IPS-NIHi11 (cell line): ENCODE data around the gene EPHA4.
A peak's percentile ranks its signal among the peaks of the same experiment; 100 is the strongest.

Experiments
- DNase-seq: peaks from one replicate; pipeline ENCODE4 v3.0.0; 2012; ENCODE audit warnings: mixed read lengths, low spot score

EPHA4 gene

DNA sequence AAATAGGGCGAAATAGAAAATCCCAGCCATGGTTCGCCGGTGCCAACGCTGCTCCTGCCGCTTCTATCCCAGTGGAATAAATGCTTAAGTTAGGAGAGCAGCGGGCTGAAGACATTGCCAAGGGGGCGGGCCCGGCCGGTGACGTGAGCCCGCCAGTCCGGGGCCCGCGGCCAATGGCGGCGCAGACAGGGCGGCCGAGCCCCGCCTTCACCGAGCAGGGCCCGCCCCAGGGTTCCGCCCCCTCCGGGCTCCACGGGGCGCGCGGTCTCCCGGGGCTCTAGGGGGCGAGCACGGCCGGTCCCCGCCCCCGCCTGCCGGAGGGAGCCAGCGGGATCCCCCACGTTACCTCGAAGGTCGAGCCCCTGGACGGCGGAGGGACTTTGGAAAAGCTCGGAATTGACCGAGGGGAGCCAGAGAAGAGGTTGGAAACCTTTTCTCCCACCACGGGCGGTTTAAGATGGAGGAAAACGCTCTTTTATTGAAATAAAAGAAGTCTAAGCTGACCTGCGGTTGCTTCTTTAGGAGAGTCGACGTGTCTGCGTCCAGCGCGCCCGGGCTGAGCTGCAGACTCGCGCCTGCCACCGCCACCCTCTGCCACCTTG is at the start of gene EPHA4:
EPHA4 (minus strand) TSS at position 86 of the 602 bp plus-strand sequence; CDS start at position 30, 56 bp downstream.
- peak; percentile 93 for DNase-seq

DNA sequence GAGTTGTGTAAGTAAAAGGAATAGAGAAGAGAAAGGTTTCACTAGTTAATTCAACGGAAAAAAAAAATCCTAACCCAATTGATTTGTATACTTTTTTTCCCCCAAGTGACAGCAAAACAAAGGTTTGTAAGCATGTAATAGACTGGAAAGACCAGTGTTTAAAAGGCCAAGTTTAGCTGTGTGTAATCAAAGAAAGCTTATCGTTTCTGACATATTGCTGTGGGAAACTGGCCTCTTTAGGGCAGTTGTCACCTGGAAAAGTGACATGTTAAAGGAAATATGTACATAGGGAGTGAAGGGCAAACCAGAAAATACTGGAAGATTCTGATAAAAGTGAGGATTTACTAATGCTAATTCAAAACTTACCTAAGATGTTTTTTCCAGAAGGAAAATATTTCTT is 45.9 kb upstream of the EPHA4 start:
- DNase-seq: no peak

DNA sequence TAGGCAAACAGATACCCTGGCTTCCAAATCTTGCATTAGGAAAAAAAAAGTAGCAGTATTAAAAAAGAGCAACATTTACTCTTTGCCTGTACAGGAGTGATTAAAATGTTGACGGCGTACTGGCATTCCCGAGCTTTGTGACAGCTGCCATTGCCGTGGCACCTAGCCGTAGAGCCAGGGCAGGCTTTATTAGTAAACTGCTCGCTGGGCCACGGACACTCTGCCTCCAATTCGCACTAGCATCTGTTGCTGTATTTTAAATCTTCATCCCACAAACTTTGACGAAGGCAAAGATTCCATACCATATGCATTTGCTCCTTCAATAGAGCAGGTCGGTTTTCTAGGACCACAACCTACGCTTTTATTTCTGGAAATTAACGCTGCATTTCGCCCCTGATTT is 44.5 kb upstream of the EPHA4 start:
- DNase-seq: no peak

DNA sequence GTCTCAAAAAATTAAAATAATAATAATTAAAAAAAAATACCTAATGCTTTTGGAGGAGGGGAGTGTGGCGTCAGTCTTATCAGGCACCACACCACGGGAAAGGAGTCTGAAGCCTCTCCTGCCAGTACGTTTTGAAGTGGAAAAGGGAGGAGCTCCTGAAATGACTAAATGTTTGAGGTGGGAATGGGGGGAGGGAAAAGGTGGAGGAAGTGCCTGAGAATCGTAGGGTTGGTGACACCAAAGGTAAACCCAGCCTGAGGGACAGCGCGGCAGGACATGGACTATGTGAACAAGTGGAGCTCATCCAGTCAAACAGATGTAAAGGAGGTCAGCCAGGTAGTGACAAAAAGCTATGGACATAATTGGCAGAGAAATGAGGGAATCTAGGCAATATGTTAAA is 42.2 kb upstream of the EPHA4 start:
- DNase-seq: no peak

DNA sequence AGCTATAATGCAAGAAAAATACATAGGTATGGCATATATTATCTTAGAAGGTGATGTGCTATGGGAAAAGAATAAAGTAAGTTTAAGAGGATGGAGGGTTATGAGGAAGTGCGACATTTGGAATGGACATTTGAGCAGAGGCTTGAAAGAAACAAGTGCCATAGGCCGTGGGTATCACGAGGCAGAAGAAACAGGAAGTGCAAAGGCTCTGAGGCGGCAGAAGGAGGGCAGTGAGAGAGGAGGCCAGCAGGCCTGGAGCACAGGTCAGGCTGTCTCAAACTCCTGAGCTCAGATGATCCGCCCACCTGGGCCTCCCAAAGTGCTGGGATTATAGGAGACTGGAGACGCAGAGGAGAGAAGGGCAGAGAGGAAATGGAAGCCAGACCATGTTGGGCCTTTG is 40.7 kb upstream of the EPHA4 start:
- no peak for DNase-seq

DNA sequence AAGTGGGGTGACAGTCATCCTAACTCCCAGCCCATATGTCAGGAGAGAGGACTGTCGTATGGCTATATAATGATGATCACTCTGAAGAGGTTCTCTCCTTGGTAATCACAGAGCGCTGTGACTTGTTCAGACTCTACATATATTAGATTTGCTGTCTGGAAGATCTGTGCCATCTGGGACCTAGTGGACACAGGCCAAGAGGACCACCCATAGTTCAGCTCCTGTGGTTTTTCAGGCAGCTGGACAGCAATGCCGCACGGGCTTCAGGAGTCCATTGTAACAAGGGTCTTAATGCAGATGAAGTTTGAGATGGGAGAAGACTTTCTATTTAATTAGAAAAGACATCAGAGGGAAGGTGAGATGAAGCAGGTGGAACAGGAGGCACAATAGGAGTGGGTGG is 40.1 kb upstream of the EPHA4 start:
- DNase-seq: no peak

DNA sequence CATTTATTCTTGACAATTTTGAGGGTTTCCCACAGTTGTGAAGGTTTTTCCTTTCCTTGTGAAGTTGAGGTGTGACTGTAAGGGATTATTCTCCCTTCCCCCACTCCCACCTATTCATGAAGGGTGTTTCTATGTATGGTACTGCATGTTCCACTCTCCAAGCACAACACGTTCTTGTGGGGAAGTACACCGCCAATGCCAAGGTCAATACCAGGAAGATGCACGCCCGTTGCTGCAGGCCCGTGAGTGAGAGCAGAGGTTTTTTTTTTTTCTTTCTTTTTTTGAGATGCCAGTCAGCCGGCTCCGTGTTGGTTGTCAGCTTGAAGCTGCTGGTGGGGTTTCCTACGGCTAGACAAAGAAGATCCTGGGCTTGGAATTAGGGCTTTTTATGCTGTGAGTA is 38.6 kb upstream of the EPHA4 start:
- DNase-seq: no peak

DNA sequence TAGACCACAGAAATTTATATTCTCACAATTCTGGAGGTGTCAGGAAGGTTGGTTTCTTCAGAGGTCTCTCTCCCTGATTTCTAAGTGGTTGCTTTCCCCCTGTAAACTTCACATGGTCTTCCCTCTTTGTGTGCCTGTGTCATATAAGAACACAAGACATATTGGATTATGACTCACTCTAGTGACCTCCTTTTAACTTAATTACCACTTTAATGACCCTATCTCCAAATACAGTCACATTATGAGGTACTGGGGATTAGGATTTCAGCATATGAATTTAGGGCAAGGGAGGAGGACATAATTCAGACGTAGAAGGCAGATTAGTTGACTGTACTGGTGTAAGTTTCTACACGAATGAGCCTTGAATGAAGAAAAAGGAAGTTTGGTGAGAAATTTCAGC is 38.2 kb upstream of the EPHA4 start:
- DNase-seq: no peak

DNA sequence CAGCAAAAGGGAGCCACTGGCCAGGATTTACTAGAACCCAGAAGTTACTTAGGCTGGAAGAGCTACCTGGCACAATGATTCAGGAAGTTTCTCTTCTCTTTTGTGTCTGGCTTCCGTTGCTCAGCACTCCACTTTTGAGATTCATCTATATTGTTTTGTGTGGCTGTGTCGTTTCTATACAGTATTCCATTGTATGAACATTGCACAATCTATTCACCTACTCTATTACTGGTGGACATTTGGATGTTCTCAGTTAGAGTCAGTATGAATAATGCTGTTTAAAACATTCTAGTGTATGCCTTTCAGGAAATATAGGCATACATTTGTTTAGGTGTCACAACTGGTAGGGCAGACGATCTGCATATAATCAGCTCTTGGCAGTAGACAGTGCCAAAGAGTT is 36.3 kb upstream of the EPHA4 start:
- DNase-seq: no peak

DNA sequence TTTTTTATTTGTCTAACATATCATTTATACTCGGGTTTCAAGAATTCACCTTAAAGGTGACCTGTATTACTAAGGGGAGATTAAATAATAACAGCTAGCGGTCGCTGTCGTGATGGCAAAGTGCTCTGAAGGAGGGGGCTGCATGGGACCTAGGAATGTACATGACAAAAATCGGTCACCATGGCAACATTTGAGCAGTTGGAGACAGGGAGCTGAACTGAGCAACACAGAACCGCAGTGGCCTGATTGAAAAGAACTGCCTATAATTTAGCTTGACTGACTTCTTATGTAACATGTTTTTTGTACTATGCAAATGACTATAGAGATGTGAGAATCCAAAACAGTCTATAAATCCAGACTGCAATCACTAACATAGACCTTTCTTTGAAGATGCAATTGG is 34.3 kb upstream of the EPHA4 start:
- peak; percentile 37 for DNase-seq

DNA sequence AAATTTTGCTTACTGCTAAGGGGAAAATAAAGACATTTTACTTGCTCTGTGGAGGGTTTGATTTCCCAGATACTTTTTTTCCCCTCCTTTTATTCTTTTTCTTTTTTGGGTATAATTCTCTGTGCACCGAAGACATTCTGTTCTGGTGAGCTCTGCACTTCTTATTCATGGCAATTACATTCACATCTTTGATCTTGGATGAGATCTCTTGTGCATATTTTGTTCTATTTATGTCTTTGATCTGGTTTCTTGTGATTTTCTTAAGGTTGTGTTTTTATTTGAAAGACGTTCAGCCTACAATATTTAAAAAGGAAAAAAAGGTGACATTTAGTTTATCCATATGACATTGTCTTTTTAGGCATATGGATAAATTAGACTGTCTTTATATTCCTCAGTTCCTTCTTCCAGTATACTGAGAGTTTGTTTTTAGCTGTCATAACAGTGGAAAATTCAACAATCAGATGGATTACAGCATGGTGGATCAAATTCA is 33.7 kb upstream of the EPHA4 start:
- DNase-seq: no peak

DNA sequence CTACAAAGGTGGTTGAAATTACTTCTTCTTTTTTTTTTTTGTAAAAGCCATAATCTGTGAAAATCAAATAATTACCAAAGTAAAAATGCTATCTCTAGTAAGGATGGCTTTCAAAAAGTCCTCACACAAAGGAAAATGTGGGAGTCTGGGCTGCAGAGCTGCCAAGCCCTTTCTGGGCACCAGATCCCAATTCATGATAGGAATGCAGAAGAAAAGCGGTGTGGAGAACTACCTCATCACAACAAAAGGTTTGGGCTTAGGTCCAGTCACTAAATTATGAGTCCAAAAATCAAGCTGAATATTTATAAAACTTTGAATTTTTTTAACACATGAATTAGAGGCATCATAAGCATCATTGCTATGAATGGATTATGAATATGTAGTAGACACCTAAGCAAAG is 30.8 kb upstream of the EPHA4 start:
- DNase-seq: no peak

DNA sequence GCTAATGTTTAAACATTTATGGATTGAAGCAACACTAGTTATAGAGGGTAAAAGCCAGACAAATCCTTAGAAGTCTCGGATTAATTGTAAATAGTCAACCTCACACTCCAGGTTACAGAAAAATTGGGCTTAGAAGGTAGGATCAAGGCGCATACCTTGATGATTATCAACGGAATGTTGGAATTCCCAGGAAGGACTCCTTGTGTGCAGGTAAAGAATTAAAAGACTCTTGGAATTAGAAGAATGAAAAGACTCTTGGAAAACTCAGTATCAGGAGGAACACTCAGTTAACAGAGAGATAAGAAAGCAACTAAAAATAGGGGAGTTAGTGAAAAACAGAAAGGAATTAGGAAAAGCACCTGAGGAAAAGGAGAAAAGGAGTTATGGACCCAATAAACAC is 29.3 kb upstream of the EPHA4 start:
- DNase-seq: no peak

DNA sequence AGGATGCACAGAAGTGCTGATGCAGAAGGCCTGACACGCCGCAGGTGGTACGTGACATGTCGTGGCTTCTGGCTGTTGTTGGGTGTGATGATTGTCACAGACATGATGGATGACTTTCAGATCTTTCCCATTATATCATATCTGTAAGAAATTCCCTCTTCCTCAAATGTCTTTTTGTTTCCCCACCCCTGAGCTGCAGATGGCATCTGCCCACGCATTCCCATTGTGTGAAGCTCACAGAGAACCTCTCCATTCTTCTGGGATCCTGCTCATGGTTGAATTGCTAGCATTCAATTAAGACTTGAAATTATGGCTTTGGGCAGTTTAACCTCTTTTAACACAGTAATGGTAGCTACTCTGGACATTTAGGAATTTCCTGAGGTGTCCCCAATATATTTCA is 28.3 kb upstream of the EPHA4 start:
- no peak for DNase-seq

DNA sequence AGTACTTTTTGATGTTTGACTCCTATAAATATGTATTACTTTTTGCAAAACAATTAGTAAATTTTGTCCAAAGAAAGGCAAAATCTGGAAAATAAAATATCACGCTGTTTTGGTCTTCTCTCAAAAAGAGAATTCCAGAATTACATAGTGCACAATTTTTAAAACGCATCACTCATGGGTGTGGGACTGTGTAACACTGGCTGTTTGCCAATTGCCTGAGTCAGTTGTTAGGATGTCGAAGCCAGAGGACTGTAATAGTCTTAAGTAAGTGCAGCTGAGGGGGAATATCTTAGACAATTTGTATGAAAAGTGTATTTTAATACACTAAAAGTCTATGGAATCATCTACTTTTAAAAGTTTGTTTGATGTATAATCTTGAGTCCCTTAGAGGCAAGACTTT is 24.1 kb upstream of the EPHA4 start:
- DNase-seq: no peak

DNA sequence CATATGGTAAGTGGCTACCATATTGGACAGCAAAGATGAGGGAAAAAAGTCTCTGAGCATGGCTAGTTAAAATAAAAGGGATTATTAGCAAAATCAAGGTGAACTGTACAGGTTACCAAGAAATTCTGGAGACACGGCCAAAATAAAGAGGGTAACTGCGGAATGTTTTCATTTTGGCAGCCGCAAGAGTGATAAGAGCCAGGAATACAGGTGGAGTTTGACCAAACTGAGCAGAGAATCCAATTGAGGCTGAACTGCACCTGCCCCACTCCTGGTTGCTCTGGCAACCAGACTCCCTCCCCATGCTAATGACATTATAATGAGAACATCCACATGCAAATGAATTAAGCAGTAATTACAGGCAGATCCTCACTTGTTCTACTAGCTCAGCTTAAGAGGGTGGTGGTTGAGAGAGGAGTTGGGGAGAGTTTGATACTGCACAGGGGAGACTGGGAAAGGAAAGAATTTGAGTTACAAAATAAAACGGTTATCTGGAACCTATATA is 18.8 kb upstream of the EPHA4 start:
- DNase-seq: no peak

DNA sequence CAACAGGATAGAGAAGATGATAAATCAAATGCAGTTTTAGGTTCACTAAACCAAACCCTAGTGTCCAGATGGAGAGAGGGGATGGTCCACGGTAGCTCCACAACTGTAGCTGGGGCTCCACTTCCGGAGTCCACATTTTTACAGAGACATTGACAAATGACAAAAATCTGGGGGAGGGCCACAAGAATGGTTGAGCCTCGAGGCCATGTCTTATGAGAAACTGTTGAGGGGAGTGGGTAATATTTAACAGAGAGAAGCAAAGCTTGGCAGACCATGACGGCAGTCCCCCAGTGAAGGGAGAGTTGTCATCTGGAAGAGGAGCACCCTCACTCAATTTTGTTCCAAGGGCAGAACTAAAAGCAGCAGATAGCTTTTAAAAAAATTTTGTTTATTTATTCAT is 17.6 kb upstream of the EPHA4 start:
- DNase-seq: no peak

DNA sequence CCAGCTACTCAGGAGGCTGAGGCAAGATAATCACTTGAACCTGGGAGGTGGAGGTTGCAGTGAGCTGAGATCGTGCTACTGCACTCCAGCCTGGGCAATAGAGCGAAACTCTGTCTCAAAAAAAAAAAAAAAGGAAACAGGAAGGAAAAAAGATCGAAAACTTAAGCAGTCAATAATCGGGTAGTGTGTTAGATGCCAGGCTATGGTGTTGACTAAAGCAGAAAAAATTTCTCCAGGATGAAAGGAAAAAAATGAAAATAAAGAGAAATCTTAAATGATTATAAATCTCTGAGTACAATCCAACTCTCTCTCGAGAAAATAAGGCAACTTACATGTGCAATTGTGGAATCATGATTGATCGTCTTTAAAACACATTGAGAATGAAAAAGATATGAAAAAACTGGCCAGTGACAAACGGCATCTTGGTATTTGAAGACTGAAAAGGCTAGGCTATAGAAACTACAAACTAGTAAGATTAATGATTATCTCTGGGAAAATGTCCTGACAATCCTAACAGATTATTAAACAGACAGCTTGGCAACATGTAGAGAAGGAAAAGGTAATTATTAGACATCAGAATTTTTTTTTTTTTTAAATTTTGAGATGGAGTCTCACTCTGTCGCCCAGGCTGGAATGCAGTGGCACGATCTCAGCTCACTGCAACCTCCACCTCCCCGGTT is 16.3 kb upstream of the EPHA4 start:
- no peak for DNase-seq

DNA sequence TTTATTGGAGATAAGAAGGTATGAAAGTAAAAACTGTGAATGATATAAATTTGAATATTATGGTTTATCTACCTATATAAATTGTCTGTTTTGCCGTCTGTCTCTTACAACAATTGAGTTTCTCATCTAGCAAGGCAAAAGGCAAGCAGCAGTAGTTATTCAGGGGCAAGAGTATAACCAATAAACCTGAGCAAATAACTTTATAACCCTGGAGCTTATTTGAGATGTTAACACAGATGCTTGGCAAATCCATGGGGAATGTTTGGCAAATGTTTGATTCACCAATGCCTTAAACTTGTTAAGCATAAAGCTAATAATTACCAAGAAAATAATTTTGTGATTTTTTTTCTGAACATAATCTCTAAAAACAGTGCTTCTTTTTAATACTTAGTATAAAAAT is 9.9 kb upstream of the EPHA4 start:
- DNase-seq: no peak

DNA sequence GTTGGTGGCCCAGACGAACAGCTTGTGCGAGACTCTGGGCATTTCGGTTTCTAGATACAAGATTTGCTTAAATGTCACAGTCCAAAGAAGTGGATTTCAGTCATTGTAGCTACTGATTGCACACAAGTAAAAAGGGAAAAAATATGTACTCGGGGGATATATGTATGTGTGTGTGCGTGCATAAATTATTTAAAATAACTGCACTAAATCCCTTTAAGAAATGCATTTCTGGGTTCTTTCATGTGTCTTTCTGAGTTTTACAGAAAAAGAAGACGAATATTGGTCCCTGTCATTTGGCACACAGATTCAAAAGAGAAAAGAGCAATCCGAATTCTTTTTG is 2.1 kb upstream of the EPHA4 start:
- no peak for DNase-seq

DNA sequence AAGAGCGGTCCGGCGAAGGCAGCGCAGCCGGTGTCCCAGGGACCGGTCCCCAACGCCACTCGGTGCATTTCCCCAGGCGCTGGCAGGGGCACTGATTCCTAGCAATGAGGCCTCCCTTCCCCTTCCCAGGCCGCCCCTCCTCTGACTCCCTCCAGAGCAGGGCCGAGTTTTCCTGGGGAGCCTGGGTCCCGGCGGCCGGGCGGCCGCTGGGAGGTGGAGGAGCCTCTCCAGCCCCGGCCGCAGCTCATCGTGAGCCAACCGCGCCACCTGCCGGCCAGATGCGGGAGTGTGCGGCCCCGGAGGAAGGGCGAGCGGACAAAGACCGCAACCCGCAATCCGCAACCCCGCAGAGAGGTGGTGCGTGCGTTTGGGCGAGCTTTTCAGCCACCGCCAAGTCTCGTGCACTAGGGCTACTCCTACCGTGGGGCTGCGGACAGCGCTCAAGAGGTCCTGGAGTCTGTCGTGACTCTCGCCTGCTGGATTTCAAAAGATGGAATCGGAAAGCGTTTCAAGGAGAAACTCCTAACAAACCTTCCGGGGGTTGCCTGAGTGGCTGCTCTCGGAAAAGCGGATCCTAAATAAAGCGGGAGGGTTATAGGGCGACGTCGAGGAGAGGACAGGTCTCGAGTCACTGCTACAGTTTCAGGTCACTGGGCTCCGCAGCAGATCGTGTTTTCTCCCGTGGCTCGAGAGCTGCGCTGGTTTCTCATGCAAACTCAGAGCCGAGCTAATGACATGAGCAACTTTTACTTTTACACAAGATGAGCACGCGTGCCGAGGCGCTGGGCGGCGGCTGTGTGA is 1.5 kb upstream of the EPHA4 start:
- DNase-seq: peak; percentile 90

DNA sequence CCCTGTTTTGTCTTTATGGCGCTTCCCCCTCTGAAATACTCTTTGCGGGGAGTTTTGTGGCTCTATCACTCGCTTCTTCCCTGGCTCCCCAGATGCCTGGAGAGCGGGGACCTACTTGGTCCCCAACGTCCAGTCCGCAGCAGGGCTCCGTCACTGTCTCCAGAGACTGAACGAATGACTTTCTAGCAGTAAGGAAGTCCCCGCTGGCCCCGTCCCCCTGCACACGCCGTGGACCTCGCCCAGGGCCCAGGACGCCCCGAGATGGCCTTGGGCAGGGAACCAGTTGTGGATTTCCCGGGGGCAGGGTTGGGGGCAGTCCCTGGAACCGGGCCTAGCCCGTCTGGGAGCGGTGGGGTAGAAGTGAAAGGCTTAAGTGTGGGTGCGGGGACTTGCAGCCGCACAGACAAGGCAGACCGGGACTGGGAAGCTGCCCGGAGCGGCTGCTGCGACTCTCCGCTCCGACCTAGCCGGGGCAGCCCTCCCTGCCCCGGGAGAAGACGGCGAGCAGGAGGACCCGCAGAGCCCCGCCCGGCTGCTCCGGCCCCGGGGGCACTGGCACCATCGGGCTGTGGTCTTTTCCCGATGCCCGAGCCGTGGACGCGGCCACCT is 821 bp upstream of the EPHA4 start:
- DNase-seq: peak; percentile 32
